ENCODE data around the gene NOX5.

The NOX5 gene

DNA sequence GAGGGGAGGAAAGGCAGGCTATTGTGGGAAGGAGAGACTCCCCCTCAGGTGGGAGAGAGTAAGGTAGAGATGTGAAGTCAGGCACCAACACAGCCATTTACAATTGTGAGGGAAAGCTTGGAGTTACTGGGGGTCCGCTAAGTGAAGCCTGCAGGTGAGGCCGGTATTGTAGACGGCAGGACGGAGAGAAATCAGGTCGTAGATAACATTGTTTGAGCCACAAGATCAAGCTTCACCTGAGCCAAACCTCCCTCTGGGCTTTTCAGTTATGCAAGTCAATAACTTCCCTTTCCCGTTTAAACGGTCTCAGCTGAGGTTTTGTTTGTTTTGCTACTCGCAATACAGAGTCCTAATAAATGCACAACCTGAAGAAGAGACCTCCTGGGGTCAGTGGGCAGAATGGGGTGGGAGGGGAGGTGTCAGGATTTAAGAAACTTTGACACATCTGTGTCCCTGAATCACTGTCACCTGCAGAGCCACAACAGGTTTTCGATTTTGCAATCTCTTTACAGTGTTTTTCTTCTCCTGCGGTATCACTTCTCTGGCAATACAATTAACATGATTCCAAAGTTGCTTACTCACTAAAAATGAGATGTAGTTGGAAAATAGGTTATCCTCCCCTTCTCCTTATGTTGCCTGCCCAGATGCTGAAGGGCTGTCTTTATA is 73.9 kb downstream of the NOX5 start:
- no peak for DNase-seq
- intact Hi-C loops (cut with DNase I) = no loop called here

GRCh38 chr15:69089258-69089657 is 74.8 kb downstream of the NOX5 start:
- intact Hi-C loops (cut with DNase I) = no loop called here
- no peak for DNase-seq

DNA sequence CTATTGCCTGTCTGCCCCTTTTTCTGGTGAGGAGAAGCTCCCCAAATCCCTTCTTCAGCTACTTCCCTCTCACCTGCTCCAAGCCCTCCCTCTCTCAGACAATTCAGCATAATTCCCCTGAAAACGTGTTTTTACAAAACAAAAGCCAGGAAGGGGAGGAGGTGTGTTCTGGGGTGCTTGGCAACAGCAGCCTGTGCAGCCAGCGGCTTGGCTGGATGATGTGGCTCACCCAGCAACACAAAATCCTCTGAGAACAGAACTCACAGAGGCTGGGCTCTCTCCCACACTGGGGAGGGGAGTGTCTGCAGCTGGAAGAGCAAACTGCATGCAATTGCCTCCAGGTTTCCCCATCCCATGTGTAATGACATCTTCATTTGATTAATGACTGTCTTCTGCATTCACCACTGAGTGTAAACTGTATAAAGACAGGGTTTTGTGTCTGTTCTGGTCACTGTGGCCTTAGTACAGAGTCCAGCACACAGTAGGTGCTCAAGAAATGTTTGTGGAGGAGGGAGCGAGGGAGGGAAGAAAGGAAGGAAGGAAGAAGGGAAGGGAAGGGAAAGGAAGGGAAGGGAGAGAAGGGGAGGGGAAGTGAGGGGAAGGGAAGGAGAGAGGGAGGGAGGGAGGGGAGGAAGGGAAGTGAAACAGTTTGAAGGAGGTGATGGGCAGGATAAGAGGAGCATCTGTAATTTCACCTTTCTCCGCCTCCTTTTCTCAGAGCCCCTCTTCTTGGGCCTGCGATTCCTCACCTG is 75.9 kb downstream of the NOX5 start:
- DNase-seq = peak in 11 of 42 donors; percentile 9 to 65 (median 29)
- intact Hi-C loops (cut with DNase I) = no loop called here

- intact Hi-C loops (cut with DNase I) = no loop called here
- DNase-seq = no peak
Observed at GRCh38 chr15:69091654-69092053, 77.2 kb downstream of the NOX5 start.

GRCh38 chr15:69092159-69092558 is 77.7 kb downstream of the NOX5 start:
- intact Hi-C loops (cut with DNase I) = no loop called here
- DNase-seq = no peak

DNA sequence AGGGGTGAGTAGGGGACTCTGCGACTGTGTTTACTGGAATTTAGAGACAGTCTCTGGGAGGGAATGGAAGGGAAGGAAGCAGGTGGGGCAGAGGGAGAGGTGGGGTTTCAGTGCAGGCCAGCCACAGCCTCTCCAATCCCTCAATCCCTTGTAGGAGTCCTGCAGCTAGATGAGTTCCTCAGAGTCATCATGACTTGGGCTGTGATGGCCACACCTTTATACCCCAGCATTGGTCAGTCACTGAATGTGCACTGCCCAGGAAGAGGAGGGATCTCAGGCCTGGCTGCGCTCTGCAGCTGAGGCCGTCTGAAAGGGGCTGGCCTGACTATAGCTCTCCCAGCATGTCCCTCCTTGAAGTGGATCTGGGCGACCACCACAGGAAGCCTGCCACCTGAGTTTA is 78.6 kb downstream of the NOX5 start:
- intact Hi-C loops (cut with DNase I) = no loop called here
- DNase-seq = no peak

- intact Hi-C loops (cut with DNase I) = no loop called here
Observed at GRCh38 chr15:69093614-69094013, 79.1 kb downstream of the NOX5 start.

GRCh38 chr15:69094124-69094921 is 79.8 kb downstream of the NOX5 start:
- intact Hi-C loops (cut with DNase I) = no loop called here
- peak in 12 of 42 donors; percentile 18 to 75 (median 51) for DNase-seq

More at GRCh38 chr15:69093614-69094013, 79.1 kb downstream of the NOX5 start:
- DNase-seq = no peak

DNA sequence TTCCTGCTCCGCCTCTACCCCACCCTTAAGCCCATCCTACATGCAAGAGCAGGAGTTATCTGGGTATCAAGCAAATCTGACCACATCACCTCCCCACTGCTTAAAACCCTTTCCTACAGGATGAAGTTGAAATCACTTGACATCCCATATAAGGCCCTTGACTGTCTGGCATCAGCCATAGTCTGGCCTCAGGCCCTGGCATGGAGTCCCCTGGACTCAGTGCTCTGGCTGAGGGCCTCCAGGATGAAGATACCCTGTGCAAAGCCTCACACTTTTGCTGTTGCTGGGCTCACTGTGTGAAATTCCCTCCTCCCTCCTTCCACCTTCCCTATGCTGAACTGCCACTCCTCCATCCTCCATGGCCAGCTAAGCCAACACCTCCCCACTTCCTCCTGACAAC is 80.8 kb downstream of the NOX5 start:
- DNase-seq = peak in 1 of 42 donors; percentile 49
- intact Hi-C loops (cut with DNase I) = no loop called here

- intact Hi-C loops (cut with DNase I) = no loop called here
- DNase-seq = no peak
Observed at GRCh38 chr15:69096196-69096595, 81.7 kb downstream of the NOX5 start.

DNA sequence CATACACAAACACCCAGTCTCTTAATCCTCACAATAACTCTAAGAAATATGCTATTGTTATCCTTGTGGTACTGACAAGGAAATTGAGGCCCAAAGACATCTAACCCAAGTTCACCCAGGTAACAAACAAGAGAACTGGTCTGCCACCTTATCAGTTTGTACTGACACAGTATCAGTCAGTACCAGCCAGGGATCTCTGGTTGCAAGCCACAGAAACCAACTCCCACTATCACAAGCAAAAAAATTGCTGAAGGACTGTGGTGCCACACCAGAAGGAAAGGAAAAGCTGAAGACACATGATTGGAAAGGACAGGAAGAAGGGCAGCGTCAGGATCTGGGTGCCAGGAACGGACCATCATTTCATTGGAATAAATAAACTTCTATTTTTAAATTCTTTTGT is 82.1 kb downstream of the NOX5 start:
- no peak for DNase-seq
- intact Hi-C loops (cut with DNase I) = no loop called here

DNA sequence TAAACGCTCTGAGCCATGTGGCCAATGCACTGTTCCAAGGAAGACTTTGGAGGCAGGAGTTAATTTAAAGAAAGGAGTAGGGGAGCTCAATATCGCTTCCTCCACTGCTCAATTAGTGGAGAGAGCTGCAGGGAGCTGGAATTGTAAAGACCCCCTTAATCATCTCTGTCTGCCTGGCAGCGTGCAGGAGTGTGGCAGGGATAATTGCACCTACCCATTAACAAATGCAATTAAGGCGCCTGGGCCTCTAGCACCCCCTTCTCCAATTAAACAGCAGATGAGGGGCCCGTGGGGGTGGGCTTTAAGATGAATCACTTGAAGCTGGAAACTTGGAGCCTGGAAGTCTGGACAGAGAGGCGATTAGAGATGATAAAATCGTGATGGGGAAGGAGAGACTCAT is 84.3 kb downstream of the NOX5 start:
- no peak for DNase-seq
- intact Hi-C loops (cut with DNase I) = no loop called here

DNA sequence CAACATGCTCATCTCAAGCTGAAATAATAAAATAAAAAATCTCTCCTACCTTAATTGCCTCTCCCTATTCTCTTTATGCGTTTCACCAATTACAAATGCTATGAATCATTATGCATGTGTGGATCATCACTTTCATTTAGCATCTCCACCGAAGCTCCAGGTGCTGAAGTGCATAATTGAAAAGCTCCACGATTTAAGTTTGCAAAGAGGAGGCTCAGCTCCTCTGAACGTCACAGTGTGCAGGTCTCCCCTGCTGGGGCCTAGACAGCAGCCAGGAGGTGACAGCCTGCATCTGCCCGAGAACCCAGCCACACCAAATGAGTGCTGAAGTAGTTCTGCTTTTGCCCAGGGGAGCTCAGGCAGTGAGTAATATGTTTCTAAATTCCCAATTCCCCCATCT is 85.4 kb downstream of the NOX5 start:
- intact Hi-C loops (cut with DNase I) = no loop called here
- peak in 15 of 42 donors; percentile 5 to 55 (median 22) for DNase-seq

GRCh38 chr15:69100821-69101220 is 86.3 kb downstream of the NOX5 start:
- DNase-seq = peak in 7 of 42 donors; percentile 11 to 53 (median 21)
- intact Hi-C loops (cut with DNase I) = no loop called here

GRCh38 chr15:69104050-69104750 is 89.7 kb downstream of the NOX5 start:
- peak in 1 of 42 donors; percentile 38 for DNase-seq
- intact Hi-C loops (cut with DNase I) = no loop called here

DNA sequence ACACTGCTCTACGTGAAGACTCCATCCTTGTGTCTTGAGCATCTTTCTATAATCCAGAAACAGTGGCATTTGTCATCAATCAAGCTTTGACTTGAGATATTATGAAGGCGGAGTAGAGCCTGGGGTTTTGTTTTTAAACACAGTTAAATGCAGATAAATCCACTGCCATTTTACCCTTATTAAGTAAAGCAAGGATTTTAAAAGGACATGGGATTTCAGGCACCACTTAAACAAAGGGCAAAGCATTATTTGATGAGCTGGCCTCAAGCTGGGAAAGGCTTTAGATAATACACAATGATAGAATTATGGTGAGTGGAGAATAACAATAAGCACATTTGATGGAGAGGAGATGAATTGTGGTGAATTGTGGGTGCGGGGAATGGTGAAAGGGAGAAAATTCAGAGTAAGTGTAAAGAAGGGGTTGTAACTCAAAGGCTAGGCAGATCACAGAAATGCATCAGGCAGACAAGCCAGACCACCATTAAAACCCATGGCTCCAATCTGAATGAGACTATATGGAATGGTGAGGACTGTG is 91.0 kb downstream of the NOX5 start:
- intact Hi-C loops (cut with DNase I) = no loop called here
- no peak for DNase-seq

DNA sequence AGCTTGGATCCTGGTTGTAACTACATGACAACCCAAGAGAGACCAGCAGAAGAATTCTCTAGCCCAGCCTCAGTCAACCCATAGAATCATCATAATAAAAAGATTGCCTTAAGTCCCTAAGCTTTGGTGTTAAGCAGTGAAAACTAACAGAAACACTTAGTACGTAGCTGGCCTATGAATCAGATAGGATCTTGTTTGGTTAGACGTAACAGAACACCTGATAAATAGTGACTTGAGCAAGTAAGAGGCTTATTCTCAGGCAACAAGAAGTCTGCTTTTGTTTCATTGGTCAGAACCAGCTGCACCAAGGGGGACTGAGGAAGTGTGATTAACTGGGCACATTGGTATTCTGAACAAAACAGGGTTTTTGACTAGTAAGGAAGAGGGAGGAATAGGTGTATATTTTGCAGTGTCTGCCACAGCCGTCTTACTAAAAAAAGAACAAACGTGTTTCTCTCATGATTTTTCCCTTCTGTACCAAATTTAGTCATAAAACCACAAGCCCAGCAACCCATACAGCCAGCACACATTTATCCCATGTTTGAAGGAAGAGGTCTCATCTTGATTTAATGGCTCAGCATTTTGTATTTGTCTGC is 92.6 kb downstream of the NOX5 start:
- intact Hi-C loops (cut with DNase I) = no loop called here
- DNase-seq = no peak
